Measurements from ENCODE around the gene CYP3A5. TPM values are rescaled to one million over a fixed set of nuclear protein-coding genes. Genes with fewer than 3 reads are reported as not detected.
A peak's percentile ranks its signal among the peaks of the same experiment; 100 is the strongest.

CYP3A5 gene
- total and polyA plus RNA-seq, 2 of the 13 experiments (the other 11 are each of a cell fraction or from before 2014, with no cell fraction given) = 5.7 to 9.3 TPM

GRCh38 chr7:99616359-99617191, 63.2 kb downstream of the CYP3A5 start, which contains the start of gene ZSCAN25 (continued):
- TF ChIP-seq, protein P1, sequence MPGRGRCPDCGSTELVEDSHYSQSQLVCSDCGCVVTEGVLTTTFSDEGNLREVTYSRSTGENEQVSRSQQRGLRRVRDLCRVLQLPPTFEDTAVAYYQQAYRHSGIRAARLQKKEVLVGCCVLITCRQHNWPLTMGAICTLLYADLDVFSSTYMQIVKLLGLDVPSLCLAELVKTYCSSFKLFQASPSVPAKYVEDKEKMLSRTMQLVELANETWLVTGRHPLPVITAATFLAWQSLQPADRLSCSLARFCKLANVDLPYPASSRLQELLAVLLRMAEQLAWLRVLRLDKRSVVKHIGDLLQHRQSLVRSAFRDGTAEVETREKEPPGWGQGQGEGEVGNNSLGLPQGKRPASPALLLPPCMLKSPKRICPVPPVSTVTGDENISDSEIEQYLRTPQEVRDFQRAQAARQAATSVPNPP (CRISPR knock-in tag; IDR thresholded peaks at IDR 0.05) = peak; percentile 61; the same call in 1 of the 2 replicates
- TF ChIP-seq ZNF660 (CRISPR knock-in tag; IDR thresholded peaks at IDR 0.05; ENCODE audit: borderline replicate concordance, low read depth) (no peak), THAP11 (CRISPR knock-in tag; IDR thresholded peaks at IDR 0.05) (peak; percentile 94), RAD51 (IDR thresholded peaks at IDR 0.05; ENCODE audit: borderline replicate concordance) (no peak), RELA (CRISPR knock-in tag; IDR thresholded peaks at IDR 0.05) (no peak), ZNF253 (CRISPR knock-in tag; IDR thresholded peaks at IDR 0.05; ENCODE audit: borderline replicate concordance) (no peak), ZNF510 (CRISPR knock-in tag; IDR thresholded peaks at IDR 0.05; ENCODE audit: low read depth) (peak; percentile 94), MAZ (IDR thresholded peaks at IDR 0.05; ENCODE audit: borderline replicate concordance, low read depth, low read length) (peak; percentile 77), MAZ (CRISPR knock-in tag; IDR thresholded peaks at IDR 0.05; ENCODE audit: low read depth) (peak; percentile 59; the same call in 1 of the 2 replicates), ZNF24 (IDR thresholded peaks at IDR 0.05) (0 out of 2 replicates have a peak, but pooled peaks have one; percentile 39), NCOR1 (IDR thresholded peaks at IDR 0.05; ENCODE audit: borderline replicate concordance, low read length) (no peak), CEBPB (IDR thresholded peaks at IDR 0.05; ENCODE audit: borderline replicate concordance, low read depth, low read length) (no peak), ETV5 (CRISPR knock-in tag; IDR thresholded peaks at IDR 0.05; ENCODE audit: borderline replicate concordance) (peak; percentile 93), ZBTB21 (CRISPR knock-in tag; IDR thresholded peaks at IDR 0.05) (peak; percentile 69), PPARG (CRISPR knock-in tag; conservative IDR thresholded peaks at IDR 0.05) (no peak), HOXA5 (CRISPR knock-in tag; IDR thresholded peaks at IDR 0.05) (peak; percentile 85), ZNF790 (CRISPR knock-in tag; IDR thresholded peaks at IDR 0.05; ENCODE audit: borderline replicate concordance) (0 out of 2 replicates have a peak, but pooled peaks have one; percentile 68), U2AF1 (optimal IDR thresholded peaks at IDR 0.05; ENCODE audit: low read depth, low read length) (peak; percentile 99), ZNF672 (CRISPR knock-in tag; IDR thresholded peaks at IDR 0.05) (no peak; the same call in 1 of the 2 replicates), SAFB2 (CRISPR knock-in tag; IDR thresholded peaks at IDR 0.05; ENCODE audit: borderline replicate concordance, low read depth) (no peak; the same call in 1 of the 2 replicates), ZNF644 (CRISPR knock-in tag; IDR thresholded peaks at IDR 0.05; ENCODE audit: low read depth) (no peak)
- TF ChIP-seq, protein P2, sequence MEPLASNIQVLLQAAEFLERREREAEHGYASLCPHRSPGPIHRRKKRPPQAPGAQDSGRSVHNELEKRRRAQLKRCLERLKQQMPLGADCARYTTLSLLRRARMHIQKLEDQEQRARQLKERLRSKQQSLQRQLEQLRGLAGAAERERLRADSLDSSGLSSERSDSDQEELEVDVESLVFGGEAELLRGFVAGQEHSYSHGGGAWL (CRISPR knock-in tag; IDR thresholded peaks at IDR 0.05) = peak; percentile 66; the same call in 1 of the 2 replicates
- TF ChIP-seq, protein P3, sequence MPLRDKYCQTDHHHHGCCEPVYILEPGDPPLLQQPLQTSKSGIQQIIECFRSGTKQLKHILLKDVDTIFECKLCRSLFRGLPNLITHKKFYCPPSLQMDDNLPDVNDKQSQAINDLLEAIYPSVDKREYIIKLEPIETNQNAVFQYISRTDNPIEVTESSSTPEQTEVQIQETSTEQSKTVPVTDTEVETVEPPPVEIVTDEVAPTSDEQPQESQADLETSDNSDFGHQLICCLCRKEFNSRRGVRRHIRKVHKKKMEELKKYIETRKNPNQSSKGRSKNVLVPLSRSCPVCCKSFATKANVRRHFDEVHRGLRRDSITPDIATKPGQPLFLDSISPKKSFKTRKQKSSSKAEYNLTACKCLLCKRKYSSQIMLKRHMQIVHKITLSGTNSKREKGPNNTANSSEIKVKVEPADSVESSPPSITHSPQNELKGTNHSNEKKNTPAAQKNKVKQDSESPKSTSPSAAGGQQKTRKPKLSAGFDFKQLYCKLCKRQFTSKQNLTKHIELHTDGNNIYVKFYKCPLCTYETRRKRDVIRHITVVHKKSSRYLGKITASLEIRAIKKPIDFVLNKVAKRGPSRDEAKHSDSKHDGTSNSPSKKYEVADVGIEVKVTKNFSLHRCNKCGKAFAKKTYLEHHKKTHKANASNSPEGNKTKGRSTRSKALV (CRISPR knock-in tag; IDR thresholded peaks at IDR 0.05) = peak; percentile 69; the same call in 1 of the 2 replicates
- TF ChIP-seq, protein P4, sequence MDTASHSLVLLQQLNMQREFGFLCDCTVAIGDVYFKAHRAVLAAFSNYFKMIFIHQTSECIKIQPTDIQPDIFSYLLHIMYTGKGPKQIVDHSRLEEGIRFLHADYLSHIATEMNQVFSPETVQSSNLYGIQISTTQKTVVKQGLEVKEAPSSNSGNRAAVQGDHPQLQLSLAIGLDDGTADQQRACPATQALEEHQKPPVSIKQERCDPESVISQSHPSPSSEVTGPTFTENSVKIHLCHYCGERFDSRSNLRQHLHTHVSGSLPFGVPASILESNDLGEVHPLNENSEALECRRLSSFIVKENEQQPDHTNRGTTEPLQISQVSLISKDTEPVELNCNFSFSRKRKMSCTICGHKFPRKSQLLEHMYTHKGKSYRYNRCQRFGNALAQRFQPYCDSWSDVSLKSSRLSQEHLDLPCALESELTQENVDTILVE (CRISPR knock-in tag; IDR thresholded peaks at IDR 0.05) = 0 out of 2 replicates have a peak, but pooled peaks have one; percentile 59
- TF ChIP-seq, protein P5, sequence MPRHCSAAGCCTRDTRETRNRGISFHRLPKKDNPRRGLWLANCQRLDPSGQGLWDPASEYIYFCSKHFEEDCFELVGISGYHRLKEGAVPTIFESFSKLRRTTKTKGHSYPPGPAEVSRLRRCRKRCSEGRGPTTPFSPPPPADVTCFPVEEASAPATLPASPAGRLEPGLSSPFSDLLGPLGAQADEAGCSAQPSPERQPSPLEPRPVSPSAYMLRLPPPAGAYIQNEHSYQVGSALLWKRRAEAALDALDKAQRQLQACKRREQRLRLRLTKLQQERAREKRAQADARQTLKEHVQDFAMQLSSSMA (CRISPR knock-in tag; IDR thresholded peaks at IDR 0.05) = peak; percentile 19; the same call in 1 of the 2 replicates

Data from HepG2 (cell line).